Spleen (tissue), 7 donors: ENCODE data around the gene PDCD11.

Experiments
- POLR2A ChIP-seq, 3 donors: fragments of 450-650 bp; IDR thresholded peaks; one replicate each; pipeline ENCODE4 v1.5.1; 2017; ENCODE audit warnings: antibody characterized with exemption in 3 of 3, mild to moderate bottlenecking in 1 of 3
- POLR2AphosphoS5 ChIP-seq, 3 donors: sonication (generic); formaldehyde crosslinking; IDR thresholded peaks; one replicate each; pipeline ENCODE4 v1.5.1; 2017; ENCODE audit warnings: antibody characterized with exemption in 3 of 3
- TF ChIP-seq, protein P1 (sequence below), 11 experiments: fragments of 200-600 bp in 7 of 11; fragments of 450-650 bp in 4 of 11; sonication (generic) in 4 of 11; IDR thresholded peaks in 8 of 11; conservative IDR thresholded peaks in 3 of 11; 1 replicate in 7 of 11; 2 replicates in 4 of 11; pipeline versions ENCODE4 v1.4.0 to v1.8.0; 2016 to 2021; ENCODE audit warnings: antibody characterized with exemption in 11 of 11, inconsistent platforms in 4 of 11, mild to moderate bottlenecking in 1 of 11
- donor health status: DM: no; HTN: no; CAD: no; lungs with moderate emphysema.
- donor health status: DM: no; HTN: no; CAD: no.
- donor health status: DM: no; HTN: no; CAD: no.

DNA sequence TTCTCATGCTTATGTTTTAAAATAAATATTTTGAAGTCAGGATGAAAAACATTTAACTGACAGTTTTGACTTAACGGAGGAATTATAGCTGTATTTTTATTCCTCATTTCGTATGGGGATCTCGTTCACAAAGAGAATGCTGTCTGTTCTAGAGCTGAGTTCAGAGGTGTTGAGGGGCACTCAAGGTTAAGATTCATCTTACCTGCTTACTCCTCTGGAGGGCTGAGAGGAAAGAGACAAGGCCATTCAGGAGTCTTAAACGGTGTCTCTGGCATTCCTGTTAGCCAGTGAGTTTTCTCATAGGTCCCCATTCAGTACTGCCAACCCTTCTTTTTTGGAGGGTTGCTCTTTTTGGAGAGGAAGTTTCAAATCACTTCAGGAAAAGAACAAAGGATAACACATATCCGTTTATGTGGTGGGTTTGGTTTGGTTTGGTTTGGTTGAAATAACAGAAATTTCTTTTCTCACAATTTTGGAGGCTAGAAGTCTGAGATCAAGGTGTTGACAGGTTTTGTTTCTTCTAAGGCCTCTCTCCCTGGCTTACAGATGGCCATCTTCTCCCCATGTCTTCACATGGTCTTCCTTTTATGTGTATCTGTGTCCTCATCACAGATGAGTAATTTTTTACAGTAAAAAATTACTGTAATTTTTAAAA lies 32.7 kb downstream of the PDCD11 start:
- TF ChIP-seq POLR2AphosphoS5 (IDR thresholded peaks at IDR 0.05) (no peak), POLR2A (IDR thresholded peaks at IDR 0.05) (no peak)
- TF ChIP-seq, protein P1, sequence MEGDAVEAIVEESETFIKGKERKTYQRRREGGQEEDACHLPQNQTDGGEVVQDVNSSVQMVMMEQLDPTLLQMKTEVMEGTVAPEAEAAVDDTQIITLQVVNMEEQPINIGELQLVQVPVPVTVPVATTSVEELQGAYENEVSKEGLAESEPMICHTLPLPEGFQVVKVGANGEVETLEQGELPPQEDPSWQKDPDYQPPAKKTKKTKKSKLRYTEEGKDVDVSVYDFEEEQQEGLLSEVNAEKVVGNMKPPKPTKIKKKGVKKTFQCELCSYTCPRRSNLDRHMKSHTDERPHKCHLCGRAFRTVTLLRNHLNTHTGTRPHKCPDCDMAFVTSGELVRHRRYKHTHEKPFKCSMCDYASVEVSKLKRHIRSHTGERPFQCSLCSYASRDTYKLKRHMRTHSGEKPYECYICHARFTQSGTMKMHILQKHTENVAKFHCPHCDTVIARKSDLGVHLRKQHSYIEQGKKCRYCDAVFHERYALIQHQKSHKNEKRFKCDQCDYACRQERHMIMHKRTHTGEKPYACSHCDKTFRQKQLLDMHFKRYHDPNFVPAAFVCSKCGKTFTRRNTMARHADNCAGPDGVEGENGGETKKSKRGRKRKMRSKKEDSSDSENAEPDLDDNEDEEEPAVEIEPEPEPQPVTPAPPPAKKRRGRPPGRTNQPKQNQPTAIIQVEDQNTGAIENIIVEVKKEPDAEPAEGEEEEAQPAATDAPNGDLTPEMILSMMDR (IDR thresholded peaks at IDR 0.05 in 8 of 11, conservative IDR thresholded peaks at IDR 0.05 in 3 of 11) = no peak
